WTC11 (cell line): Measurements from ENCODE around the gene CFAP100. TPM values are rescaled to one million over a fixed set of nuclear protein-coding genes. Genes with fewer than 3 reads are reported as not detected.

Experiments
- ATAC-seq: fragments of 200-7000 bp; cut with Tn5 transposase; 2 replicates; pipeline ENCODE4 v1.10.0; 2021; ENCODE audit warnings: mild to moderate bottlenecking, moderate library complexity
- CTCF ChIA-PET: fragments of 300-600 bp; sonication (Branson Sonifier 250); formaldehyde crosslinking; loops from one replicate; lab custom pipeline; 2021; ENCODE audit warnings: antibody characterized with exemption; lab: Charles Lee
- POLR2A ChIA-PET: fragments of 350-600 bp; sonication (Branson Sonifier 250); formaldehyde crosslinking; loops from one replicate; lab custom pipeline; 2021; ENCODE audit warnings: antibody characterized with exemption; lab: Charles Lee
- DNase-seq: peaks from one replicate; pipeline ENCODE4 v3.0.0; 2021; ENCODE audit warnings: low spot score
- H3K27ac Mint-ChIP-seq: 2 replicates; pipeline ENCODE4 v1.8.0; 2021; ENCODE audit warnings: mixed read lengths
- H3K27me3 Mint-ChIP-seq: 2 replicates; pipeline ENCODE4 v1.8.0; 2021; ENCODE audit warnings: low read depth, mild to moderate bottlenecking, moderate library complexity, mixed read lengths
- H3K36me3 Mint-ChIP-seq: 2 replicates; pipeline ENCODE4 v1.8.0; 2021; ENCODE audit warnings: mixed read lengths
- H3K4me1 Mint-ChIP-seq: 2 replicates; pipeline ENCODE4 v1.8.0; 2022; ENCODE audit warnings: mixed read lengths
- H3K4me3 Mint-ChIP-seq: 2 replicates; pipeline ENCODE4 v1.8.0; 2021; ENCODE audit warnings: mild to moderate bottlenecking, moderate library complexity, mixed read lengths
- H3K9me3 Mint-ChIP-seq: 2 replicates; pipeline ENCODE4 v1.8.0; 2021; ENCODE audit warnings: mixed read lengths
- CBFB ChIP-seq: sonication (generic); formaldehyde crosslinking; IDR thresholded peaks from 2 replicates; pipeline ENCODE4 v1.8.1; 2022; ENCODE audit warnings: mild to moderate bottlenecking, low read depth, missing genetic modification reagents
- E2F1 ChIP-seq: sonication (generic); formaldehyde crosslinking; IDR thresholded peaks from 2 replicates; pipeline ENCODE4 v1.8.0; 2022; ENCODE audit warnings: mild to moderate bottlenecking, missing genetic modification reagents
- E2F5 ChIP-seq: sonication (generic); formaldehyde crosslinking; IDR thresholded peaks from 2 replicates; pipeline ENCODE4 v1.8.1; 2022; ENCODE audit warnings: mild to moderate bottlenecking, moderate library complexity, missing genetic modification reagents
- ESRRA ChIP-seq: sonication (generic); formaldehyde crosslinking; IDR thresholded peaks from 2 replicates; pipeline ENCODE4 v1.8.1; 2022; ENCODE audit warnings: mild to moderate bottlenecking, missing genetic modification reagents, borderline replicate concordance
- FOXK1 ChIP-seq: sonication (generic); formaldehyde crosslinking; IDR thresholded peaks from 2 replicates; pipeline ENCODE4 v1.8.0; 2022; ENCODE audit warnings: mild to moderate bottlenecking, moderate library complexity, missing genetic modification reagents
- FOXP4 ChIP-seq: sonication (generic); formaldehyde crosslinking; IDR thresholded peaks from 2 replicates; pipeline ENCODE4 v1.8.0; 2022; ENCODE audit warnings: mild to moderate bottlenecking, missing genetic modification reagents
- GRHL2 ChIP-seq: fragments of 250-450 bp; sonication (Bioruptor Pico); IDR thresholded peaks from 2 replicates; pipeline ENCODE4 v1.8.0; 2022; ENCODE audit warnings: mild to moderate bottlenecking, moderate library complexity; ENCODE audit not compliant: insufficient replicate concordance, severe bottlenecking
- NFE2L1 ChIP-seq: sonication (generic); formaldehyde crosslinking; IDR thresholded peaks from 2 replicates; pipeline ENCODE4 v1.8.1; 2023; ENCODE audit warnings: missing genetic modification reagents
- NR3C1 ChIP-seq: sonication (generic); formaldehyde crosslinking; conservative IDR thresholded peaks from 2 replicates; pipeline ENCODE4 v1.8.1; 2023; ENCODE audit warnings: low read depth, mild to moderate bottlenecking, missing genetic modification reagents
- PRRX2 ChIP-seq: fragments of 250-450 bp; sonication (Bioruptor Pico); IDR thresholded peaks from 2 replicates; pipeline ENCODE4 v1.8.0; 2021; ENCODE audit warnings: mild to moderate bottlenecking
- RORB ChIP-seq: fragments of 250-450 bp; sonication (Bioruptor Pico); IDR thresholded peaks from 2 replicates; pipeline ENCODE4 v1.9.0; 2021; ENCODE audit warnings: mild to moderate bottlenecking
- SP1 ChIP-seq: sonication (generic); formaldehyde crosslinking; conservative IDR thresholded peaks from 2 replicates; pipeline ENCODE4 v1.8.1; 2022; ENCODE audit warnings: missing genetic modification reagents
- TEAD1 ChIP-seq: sonication (generic); formaldehyde crosslinking; IDR thresholded peaks from 2 replicates; pipeline ENCODE4 v1.8.0; 2022; ENCODE audit warnings: mild to moderate bottlenecking, missing genetic modification reagents
- TP53 ChIP-seq: sonication (generic); formaldehyde crosslinking; IDR thresholded peaks from 2 replicates; pipeline ENCODE4 v1.8.1; 2023; ENCODE audit warnings: mild to moderate bottlenecking, missing genetic modification reagents
- ZBTB43 ChIP-seq: sonication (generic); formaldehyde crosslinking; IDR thresholded peaks from 2 replicates; pipeline ENCODE4 v1.8.1; 2023; ENCODE audit warnings: mild to moderate bottlenecking, missing genetic modification reagents
- ZNF121 ChIP-seq: sonication (generic); formaldehyde crosslinking; IDR thresholded peaks from 2 replicates; pipeline ENCODE4 v1.8.0; 2023; ENCODE audit warnings: missing genetic modification reagents
- ZNF232 ChIP-seq: sonication (generic); formaldehyde crosslinking; IDR thresholded peaks from 2 replicates; pipeline ENCODE4 v1.8.0; 2022; ENCODE audit warnings: mild to moderate bottlenecking, missing genetic modification reagents
- ZNF416 ChIP-seq: fragments of 250-450 bp; sonication (Bioruptor Pico); IDR thresholded peaks from 2 replicates; pipeline ENCODE4 v1.9.0; 2021; ENCODE audit warnings: mild to moderate bottlenecking, inconsistent platforms
- total RNA-seq: library from RNA; stranded (reverse); gene quantifications from 3 replicates; pipeline ENCODE4 v1.2.3, GENCODE V29; 2021
- TF ChIP-seq, protein P1 (sequence below): sonication (generic); formaldehyde crosslinking; conservative IDR thresholded peaks from 2 replicates; pipeline ENCODE4 v1.8.1; 2022; ENCODE audit warnings: mild to moderate bottlenecking, missing genetic modification reagents
- TF ChIP-seq, protein P2 (sequence below): sonication (generic); formaldehyde crosslinking; IDR thresholded peaks from 2 replicates; pipeline ENCODE4 v1.8.1; 2023; ENCODE audit warnings: mild to moderate bottlenecking, missing genetic modification reagents
- TF ChIP-seq, protein P3 (sequence below): sonication (generic); formaldehyde crosslinking; IDR thresholded peaks from 2 replicates; pipeline ENCODE4 v1.8.0; 2022; ENCODE audit warnings: mild to moderate bottlenecking, missing genetic modification reagents

Gene CFAP100
- total RNA-seq, 1 experiment from 2014 or later: not detected

DNA sequence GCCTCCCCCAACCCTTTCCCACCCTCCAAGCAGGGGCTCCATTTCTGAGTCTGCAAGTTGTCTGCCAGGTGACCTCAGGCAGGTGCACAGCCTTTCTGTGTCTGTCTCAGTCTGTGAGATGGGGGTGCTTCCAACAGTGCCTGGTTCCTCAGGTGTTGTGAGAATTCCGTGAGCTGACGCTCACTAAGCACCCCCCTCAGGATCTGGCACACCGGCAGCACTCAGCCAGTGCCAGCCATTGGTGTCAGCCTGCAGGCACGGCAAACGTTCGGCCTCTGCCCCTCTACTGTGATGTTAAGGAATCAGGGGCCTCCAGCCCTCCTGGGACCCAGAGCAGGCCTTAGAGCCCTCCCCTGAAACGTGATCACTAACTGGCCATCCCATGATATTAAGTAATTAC is 39.9 kb upstream of the CFAP100 start:
- H3K9me3 Mint-ChIP-seq: peaks cover 9% of the 10 kb centered on the region
- peaks cover 19% of the 10 kb centered on the region for H3K4me1 Mint-ChIP-seq
- ATAC-seq (no peak), DNase-seq (no peak)
- POLR2A ChIA-PET: no interaction called here
- peaks cover 14% of the 10 kb centered on the region; the same call in 1 of the 2 replicates for H3K36me3 Mint-ChIP-seq
- no peak overlapping the region for H3K27ac Mint-ChIP-seq
- TF ChIP-seq TP53 (CRISPR knock-in tag): no peak
- TF ChIP-seq ZBTB43 (CRISPR knock-in tag): no peak
- no peak for TF ChIP-seq PRRX2 (CRISPR knock-in tag)
- no peak for TF ChIP-seq CBFB (CRISPR knock-in tag)
- no peak for TF ChIP-seq RORB
- TF ChIP-seq, protein P1, sequence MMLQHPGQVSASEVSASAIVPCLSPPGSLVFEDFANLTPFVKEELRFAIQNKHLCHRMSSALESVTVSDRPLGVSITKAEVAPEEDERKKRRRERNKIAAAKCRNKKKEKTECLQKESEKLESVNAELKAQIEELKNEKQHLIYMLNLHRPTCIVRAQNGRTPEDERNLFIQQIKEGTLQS (CRISPR knock-in tag): no peak
- TF ChIP-seq, protein P2, sequence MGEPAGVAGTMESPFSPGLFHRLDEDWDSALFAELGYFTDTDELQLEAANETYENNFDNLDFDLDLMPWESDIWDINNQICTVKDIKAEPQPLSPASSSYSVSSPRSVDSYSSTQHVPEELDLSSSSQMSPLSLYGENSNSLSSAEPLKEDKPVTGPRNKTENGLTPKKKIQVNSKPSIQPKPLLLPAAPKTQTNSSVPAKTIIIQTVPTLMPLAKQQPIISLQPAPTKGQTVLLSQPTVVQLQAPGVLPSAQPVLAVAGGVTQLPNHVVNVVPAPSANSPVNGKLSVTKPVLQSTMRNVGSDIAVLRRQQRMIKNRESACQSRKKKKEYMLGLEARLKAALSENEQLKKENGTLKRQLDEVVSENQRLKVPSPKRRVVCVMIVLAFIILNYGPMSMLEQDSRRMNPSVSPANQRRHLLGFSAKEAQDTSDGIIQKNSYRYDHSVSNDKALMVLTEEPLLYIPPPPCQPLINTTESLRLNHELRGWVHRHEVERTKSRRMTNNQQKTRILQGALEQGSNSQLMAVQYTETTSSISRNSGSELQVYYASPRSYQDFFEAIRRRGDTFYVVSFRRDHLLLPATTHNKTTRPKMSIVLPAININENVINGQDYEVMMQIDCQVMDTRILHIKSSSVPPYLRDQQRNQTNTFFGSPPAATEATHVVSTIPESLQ: no peak
- no peak for TF ChIP-seq FOXK1 (CRISPR knock-in tag)
- TF ChIP-seq NFE2L1: no peak
- no peak for TF ChIP-seq SP1 (CRISPR knock-in tag)
- no peak for TF ChIP-seq E2F1 (CRISPR knock-in tag)
- H3K27me3 Mint-ChIP-seq: peaks cover 18% of the 10 kb centered on the region
- CTCF ChIA-PET: no interaction called here
- no peak overlapping the region for H3K4me3 Mint-ChIP-seq

DNA sequence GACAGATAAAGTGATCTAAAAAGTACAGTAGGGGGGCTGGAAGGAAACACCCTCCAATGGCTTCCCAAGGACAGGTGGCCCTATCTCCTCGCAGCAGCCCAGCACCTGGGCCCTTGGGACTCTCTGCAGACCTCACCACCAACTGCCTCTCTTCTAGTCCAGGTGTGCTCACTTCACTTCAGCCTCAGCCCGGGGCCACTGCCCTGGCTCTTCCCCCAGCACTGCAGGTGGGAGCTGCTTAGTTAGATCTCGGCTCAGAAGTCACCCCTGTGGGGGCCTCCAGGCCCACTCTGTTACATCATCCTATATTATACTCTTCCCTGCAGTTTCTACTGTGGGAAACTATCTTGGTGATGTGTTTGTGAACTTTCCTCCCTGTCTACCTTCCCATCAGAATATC is 39.5 kb upstream of the CFAP100 start:
- TF ChIP-seq ZNF416: no peak
- no peak for TF ChIP-seq ESRRA (CRISPR knock-in tag)
- no peak for TF ChIP-seq CBFB (CRISPR knock-in tag)
- TF ChIP-seq NR3C1 (CRISPR knock-in tag): no peak
- TF ChIP-seq ZBTB43 (CRISPR knock-in tag): 0 out of 2 replicates have a peak, but pooled peaks have one; percentile 5
- ChIA-PET POLR2A (no interaction called here), CTCF (no interaction called here)
- peak overlapping the region; percentile 96 for H3K4me3 Mint-ChIP-seq
- no peak for ATAC-seq
- peaks cover 19% of the 10 kb centered on the region for H3K4me1 Mint-ChIP-seq
- H3K27me3 Mint-ChIP-seq: peaks cover 23% of the 10 kb centered on the region
- H3K9me3 Mint-ChIP-seq: peaks cover 13% of the 10 kb centered on the region
- peaks cover 17% of the 10 kb centered on the region; the same call in 1 of the 2 replicates for H3K36me3 Mint-ChIP-seq
- peak overlapping the region; percentile 59 for H3K27ac Mint-ChIP-seq
- no peak for DNase-seq

GRCh38 chr3:126355777-126356372 is 38.8 kb upstream of the CFAP100 start:
- DNase-seq: peak; percentile 89
- H3K4me3 Mint-ChIP-seq: peak overlapping the region; percentile 96
- peaks cover 13% of the 10 kb centered on the region for H3K9me3 Mint-ChIP-seq
- CTCF ChIA-PET: no interaction called here
- H3K27ac Mint-ChIP-seq: peak overlapping the region; percentile 89
- peaks cover 23% of the 10 kb centered on the region for H3K27me3 Mint-ChIP-seq
- peaks cover 19% of the 10 kb centered on the region for H3K4me1 Mint-ChIP-seq
- peak; percentile 73 for ATAC-seq
- peaks cover 15% of the 10 kb centered on the region; the same call in 1 of the 2 replicates for H3K36me3 Mint-ChIP-seq
- POLR2A ChIA-PET: no interaction called here
- TF ChIP-seq ZNF121 (CRISPR knock-in tag): no peak
- TF ChIP-seq E2F5 (CRISPR knock-in tag): peak; percentile 59; the same call in 1 of the 2 replicates
- TF ChIP-seq, protein P3, sequence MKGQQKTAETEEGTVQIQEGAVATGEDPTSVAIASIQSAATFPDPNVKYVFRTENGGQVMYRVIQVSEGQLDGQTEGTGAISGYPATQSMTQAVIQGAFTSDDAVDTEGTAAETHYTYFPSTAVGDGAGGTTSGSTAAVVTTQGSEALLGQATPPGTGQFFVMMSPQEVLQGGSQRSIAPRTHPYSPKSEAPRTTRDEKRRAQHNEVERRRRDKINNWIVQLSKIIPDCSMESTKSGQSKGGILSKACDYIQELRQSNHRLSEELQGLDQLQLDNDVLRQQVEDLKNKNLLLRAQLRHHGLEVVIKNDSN (CRISPR knock-in tag): peak; percentile 86
- TF ChIP-seq SP1 (CRISPR knock-in tag): peak; percentile 39; the same call in 1 of the 2 replicates
- peak; percentile 51; the same call in 1 of the 2 replicates for TF ChIP-seq TEAD1 (CRISPR knock-in tag)
- no peak for TF ChIP-seq GRHL2 (CRISPR knock-in tag)
- no peak for TF ChIP-seq ZNF232 (CRISPR knock-in tag)
- peak; percentile 65 for TF ChIP-seq FOXP4
